Fibroblast of skin of left biceps (primary cell): Measurements from ENCODE around the gene AKAP14.
A peak's percentile ranks its signal among the peaks of the same experiment; 100 is the strongest.
"Not testable (repeated sequence)": the region's sequence is repeated elsewhere in the genome, so short reads cannot be mapped to it uniquely, and the experiment has no call there.

Experiments
- DNase-seq, 2 experiments: peaks; one replicate each; pipeline ENCODE4 v3.0.0-alpha.2; 2013; ENCODE audit warnings: low read depth in 2 of 2

AKAP14 gene

GRCh38 chrX:119922391-119922790 is 26.7 kb downstream of the AKAP14 start:
- not testable (repeated sequence) for DNase-seq

DNA sequence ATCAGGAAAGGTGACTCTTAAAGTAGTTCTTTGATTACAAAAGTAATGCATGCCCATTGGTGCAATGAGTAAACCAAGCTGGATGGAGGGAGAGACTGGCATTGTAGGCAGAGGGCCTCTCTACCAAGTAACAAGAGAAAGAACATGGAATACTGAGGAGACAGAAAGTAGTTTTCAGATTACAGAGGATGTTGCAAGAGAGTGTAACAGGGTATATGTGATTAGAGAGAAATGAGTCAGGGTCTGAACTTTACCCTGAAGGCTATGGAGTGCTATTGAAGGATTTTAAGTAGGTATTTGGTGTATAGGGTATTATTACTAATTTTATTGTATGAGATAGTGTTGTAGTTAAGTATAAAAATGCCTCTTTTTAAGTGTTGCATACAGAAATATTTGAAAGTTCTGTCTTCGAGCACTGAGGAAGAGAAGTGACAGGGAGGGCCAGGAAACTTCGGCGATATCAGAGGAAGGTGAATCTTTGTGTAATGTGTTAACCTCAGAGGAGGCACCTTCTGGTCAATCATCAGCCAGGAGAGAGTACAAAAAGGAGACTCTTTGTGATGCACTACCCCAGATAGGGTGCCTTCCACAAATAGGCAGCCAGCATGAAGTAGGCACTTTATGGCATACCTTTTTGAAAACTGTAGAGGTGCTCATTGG is 39.7 kb downstream of the AKAP14 start:
- no peak for DNase-seq

- DNase-seq: no peak
Measured at GRCh38 chrX:119941336-119941735, 45.6 kb downstream of the AKAP14 start.

- DNase-seq: no peak
Measured at GRCh38 chrX:119942173-119942819, 46.6 kb downstream of the AKAP14 start.

DNA sequence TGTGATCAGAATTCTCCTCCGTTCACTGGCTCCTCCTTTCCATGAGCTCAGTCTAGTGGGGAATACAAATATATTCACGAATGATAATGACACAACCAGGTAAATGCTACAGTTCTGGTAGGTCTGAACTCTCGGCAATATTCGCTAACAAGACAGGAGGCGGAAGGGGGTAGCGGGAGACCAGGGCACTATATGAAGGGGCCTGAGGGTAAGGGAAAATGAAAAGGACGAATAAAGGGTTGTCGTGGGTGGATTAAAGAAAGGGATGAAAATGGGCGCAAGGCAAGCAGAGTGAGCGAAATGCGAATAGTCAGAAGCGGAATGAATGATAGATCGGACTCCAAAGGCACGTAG is 47.1 kb downstream of the AKAP14 start:
- no peak for DNase-seq

DNA sequence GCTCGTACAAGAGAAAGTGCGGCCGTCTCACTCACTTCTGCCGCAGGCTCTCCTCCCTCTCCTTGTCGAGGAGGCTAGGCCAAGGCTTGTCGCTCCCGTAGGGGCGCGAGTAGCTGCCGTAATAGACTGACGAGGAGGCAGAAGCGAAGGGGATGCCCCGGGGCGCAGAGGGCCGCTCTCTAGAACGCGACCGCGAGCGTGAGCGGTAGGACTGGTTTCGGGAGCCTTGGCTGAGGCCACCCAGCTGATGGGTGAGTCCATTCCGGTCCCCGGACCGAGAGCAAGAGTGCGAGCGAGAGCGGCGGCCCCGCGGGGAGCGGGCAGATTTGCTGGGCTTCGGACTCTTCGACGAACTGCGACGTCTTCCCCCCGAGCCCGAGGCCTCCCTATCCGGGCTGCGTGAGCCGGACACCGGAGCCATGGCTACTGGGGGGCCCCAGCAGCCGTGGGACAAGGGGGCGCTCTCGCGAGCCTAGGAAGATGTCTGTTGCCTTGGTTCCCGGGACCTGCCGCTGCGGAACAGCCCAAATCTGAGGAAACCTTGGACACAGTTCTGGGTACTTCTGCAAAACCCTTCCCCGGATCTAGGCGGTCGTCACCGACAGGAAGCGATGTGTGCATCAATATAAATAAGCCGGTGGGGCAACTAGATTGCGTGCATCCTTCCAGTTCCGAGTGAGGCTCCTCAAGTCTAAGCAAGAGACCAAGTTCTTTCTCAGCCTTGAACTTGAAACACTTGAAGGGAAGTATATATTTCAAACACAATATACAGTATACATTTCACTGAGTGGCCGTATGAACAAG is 47.7 kb downstream of the AKAP14 start, which contains the start of gene NKAP:
Gene NKAP (minus strand): TSS at position 567 of the 804 bp plus-strand sequence. CDS start 146 bp downstream, at position 421.
- peak; percentile 85 to 86 for DNase-seq

DNA sequence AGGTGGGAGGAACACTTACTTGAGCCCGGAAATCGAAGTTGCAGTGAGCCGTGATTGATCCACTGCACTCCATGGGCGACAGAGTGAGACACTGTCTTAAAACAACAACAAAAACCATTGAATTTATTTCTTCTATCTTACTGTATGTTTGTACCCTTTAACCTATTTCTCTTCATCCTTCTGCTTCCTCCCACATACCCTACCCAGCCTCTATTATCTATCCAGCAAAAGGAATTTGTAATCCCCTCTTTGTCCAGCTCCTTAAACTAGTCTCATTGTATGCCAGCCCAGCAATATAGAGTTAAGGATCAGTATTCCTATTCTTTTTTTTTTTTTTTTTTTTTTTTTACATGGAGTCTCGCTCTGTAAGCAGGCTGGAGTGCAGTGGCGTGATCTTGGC is 49.8 kb downstream of the AKAP14 start:
- no peak for DNase-seq

DNA sequence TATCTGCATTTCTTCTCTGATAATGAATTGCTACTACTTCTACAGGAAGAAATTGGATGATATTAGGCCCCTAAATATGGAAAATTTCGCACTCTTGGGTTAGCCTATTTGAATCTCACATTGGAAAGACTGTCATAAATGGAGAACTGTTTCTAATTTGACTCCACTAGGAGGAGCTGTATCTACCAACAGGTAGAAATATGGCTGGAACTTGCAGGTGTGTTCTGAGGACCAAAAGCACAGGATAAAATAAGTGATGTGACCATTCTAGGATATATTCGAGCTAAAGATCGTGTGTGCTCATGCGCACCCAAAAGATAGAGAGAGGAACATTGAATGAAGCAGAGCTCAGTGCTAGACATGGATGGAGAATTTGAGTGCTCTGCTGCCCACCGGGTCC is 52.7 kb downstream of the AKAP14 start:
- DNase-seq: no peak

DNA sequence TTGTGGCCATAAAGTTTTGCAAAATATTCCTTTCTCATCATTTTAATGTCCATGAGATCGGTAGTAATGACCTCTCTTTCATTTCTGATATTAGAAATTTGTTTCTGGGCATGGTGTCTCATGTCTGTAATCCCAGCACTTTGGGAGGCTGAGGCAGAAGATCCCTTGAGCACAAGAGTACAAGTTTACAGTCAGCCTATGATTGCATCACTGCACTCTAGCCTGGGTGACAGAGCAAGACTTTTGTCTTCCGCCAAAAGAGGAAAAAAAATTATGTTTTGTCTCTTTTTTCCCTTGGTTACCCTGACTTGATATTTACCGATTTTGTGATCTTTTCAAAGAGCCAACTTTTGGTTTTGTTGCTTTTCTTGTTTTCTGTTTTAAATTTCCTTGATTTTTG is 58.7 kb downstream of the AKAP14 start:
- no peak for DNase-seq

DNA sequence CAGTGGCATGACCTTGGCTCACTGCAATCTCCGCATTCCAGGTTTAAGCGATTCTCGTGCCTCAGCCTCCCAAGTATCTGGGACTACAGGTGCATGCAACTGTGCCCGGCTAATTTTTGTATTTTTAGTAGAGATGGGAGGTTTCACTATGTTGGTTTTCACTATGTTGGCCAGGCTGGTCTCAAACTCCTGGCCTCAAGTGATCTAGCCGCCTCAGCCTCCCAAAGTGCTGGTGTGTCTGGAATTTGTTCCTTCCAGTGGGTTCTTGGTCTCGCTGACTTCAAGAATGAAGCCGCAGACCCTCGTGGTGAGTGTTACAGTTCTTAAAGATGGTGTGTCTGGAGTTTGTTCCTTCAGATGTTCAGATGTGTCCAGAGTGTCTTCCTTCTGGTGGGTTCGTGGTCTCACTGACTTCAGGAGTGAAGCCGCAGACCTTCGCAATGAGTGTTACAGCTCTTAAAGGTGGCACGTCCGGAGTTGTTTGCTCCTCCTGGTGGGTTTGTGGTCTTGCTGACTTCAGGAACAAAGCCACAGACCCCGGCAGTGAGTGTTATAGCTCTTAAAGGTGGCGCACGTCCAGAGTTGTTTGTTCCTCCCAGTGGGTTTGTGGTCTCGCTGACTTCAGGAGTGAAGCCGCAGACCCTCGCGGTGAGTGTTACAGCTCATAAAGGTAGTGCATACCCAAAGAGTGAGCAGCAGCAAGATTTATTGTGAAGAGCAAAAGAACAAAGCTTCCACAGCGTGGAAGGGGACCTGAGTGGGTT is 60.3 kb downstream of the AKAP14 start:
- DNase-seq: not testable (repeated sequence)

DNA sequence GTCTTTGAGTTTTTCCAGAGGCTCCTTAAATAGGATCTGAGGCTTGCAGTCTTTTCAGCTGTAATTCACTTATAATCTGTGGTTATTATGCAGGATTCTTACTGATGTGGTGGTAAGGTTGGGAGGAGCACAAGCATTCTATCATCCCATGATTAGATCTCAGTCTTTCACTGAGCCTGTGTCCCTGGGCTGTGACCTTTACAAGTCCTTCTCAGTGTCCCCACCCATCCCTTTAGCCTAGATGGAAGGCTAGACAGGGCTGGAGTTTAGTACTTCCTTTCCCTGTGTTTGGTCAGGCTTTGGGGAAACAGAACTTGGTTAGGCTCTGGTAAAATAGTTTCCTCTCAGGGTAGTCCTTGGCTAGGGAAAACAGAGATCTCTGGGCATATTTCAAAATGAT is 64.9 kb downstream of the AKAP14 start:
- no peak for DNase-seq

DNA sequence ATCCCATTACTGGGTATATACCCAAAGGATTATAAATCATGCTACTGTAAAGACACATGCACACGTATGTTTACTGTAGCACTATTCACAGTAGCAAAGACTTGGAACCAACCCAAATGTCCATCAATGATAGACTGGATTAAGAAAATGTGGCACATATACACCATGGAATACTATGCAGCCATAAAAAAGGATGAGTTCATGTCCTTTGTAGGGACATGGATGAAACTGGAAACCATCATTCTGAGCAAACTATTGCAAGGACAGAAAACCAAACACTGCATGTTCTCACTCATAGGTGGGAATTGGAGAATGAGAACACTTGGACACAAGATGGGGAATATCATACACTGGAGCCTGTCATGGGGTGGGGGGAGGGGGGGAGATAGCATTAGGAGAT is 71.1 kb downstream of the AKAP14 start:
- DNase-seq: not testable (repeated sequence)
